Measurements from ENCODE around the gene POLA1.

Gene POLA1

GRCh38 chrX:25020391-25020904 lies 326.7 kb downstream of the POLA1 start:
- TF ChIP-seq CTCF (conservative IDR thresholded peaks at IDR 0.05; ENCODE audit: control insufficient read depth, insufficient read depth, low read depth, low read length): no peak
- H3K4me3 ChIP-seq (ENCODE audit: control insufficient read depth, low read depth, low read length): no peak overlapping the region
- DNase-seq (ENCODE audit: low read depth): no peak

GRCh38 chrX:25020905-25021449 lies 327.3 kb downstream of the POLA1 start:
- H3K4me3 ChIP-seq (ENCODE audit: control insufficient read depth, low read depth, low read length): no peak overlapping the region
- peak; percentile 30 for TF ChIP-seq CTCF (conservative IDR thresholded peaks at IDR 0.05; ENCODE audit: control insufficient read depth, insufficient read depth, low read depth, low read length)
- no peak for DNase-seq (ENCODE audit: low read depth)

DNA sequence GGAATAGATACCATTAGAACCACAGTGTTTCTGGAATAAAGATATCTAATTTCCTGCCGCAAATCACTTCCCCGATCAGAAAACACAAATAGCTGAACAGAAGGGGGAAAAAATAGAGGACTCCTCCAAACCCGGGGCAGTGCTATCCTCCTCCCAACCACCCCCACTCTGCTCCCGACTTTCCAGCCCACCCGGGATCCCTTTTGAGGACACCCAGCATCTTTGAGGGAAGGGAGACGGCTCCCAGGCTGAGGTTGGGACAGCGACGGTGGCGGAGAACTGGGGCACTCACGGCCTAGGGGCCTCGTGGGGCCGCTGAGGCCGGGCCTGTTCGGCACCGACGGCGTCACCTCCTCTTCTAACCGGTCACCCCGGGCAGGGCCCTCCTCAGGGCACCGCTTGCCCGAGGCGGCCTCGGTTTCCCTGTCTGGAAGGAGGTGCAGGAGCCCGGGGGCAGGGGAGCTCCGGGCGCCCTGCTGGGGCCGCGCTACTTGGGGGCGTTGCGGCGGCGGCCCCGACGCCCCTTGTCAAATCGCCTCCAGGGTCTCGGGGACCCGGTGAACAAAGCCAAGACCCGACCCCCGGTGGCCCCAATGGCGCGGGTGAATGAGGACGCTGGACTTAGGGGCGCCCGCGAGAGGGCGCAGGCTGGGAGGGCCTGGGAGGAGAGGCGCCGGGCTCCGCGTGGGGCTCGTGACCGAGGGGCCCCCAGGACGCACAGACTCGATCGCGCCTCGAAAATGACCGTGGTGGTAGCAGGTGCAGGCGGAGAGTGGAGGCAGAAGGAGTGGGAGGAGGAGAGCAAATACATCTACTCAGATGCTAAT lies 329.0 kb downstream of the POLA1 start:
- H3K4me3 ChIP-seq (ENCODE audit: control insufficient read depth, low read depth, low read length): no peak overlapping the region
- TF ChIP-seq CTCF (conservative IDR thresholded peaks at IDR 0.05; ENCODE audit: control insufficient read depth, insufficient read depth, low read depth, low read length): no peak
- no peak for DNase-seq (ENCODE audit: low read depth)

- TF ChIP-seq CTCF (conservative IDR thresholded peaks at IDR 0.05; ENCODE audit: control insufficient read depth, insufficient read depth, low read depth, low read length): no peak
- no peak for DNase-seq (ENCODE audit: low read depth)
- H3K4me3 ChIP-seq (ENCODE audit: control insufficient read depth, low read depth, low read length): no peak overlapping the region
Observed at GRCh38 chrX:25023908-25024307, 330.2 kb downstream of the POLA1 start.

DNA sequence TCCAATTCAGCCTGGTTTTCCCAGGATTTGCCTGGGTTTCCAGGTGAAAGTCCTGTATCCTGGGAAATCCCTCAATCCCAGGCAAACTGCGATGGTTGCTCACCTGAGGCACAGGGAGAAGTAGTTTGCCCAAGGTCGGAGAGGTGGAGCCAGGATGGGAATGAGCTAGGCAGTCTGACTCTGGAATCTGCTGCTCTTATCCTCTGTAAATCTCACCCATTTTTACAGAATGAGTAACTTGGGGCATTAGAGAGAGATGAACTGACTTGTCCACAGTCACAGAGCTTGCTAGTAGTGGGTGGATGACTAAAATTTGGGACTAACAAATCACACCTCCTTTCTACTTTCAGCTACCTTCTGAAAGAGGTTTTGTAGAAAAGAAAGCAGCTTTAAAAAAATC lies 331.9 kb downstream of the POLA1 start:
- H3K4me3 ChIP-seq (ENCODE audit: control insufficient read depth, low read depth, low read length): no peak overlapping the region
- TF ChIP-seq CTCF (conservative IDR thresholded peaks at IDR 0.05; ENCODE audit: control insufficient read depth, insufficient read depth, low read depth, low read length): no peak
- DNase-seq (ENCODE audit: low read depth): no peak

DNA sequence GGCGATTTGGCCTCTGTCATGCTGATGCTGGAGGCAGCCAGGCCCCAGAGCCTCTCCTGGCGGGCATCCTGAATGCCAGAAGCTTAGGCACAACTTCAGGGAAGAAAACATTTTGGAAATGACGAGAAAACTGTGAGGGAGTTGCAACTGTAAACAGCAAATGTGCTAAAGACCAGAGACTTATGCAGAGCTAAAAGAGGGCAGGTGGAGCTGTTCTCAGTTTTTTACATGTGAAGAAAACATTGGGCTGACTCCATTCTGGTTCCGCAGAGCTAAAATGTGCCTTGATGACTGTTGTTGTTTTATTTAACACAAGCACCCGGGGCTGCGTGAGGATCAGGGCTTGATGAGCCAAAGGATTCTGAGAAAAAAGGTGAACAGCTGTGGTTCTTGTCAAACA lies 332.9 kb downstream of the POLA1 start:
- no peak for TF ChIP-seq CTCF (conservative IDR thresholded peaks at IDR 0.05; ENCODE audit: control insufficient read depth, insufficient read depth, low read depth, low read length)
- H3K4me3 ChIP-seq (ENCODE audit: control insufficient read depth, low read depth, low read length): no peak overlapping the region
- DNase-seq (ENCODE audit: low read depth): no peak
